Progenitor cell of endocrine pancreas (in vitro differentiated cells): ENCODE results near the gene UBTF. TPM values are rescaled to one million over a fixed set of nuclear protein-coding genes. Genes with fewer than 3 reads are reported as not detected.

ENCODE experiments used
- DNase-seq: peaks from one replicate; pipeline ENCODE4 v3.0.0; 2021; ENCODE audit warnings: low spot score; ENCODE audit not compliant: unreplicated experiment
- H3K27ac Mint-ChIP-seq: 2 replicates; pipeline ENCODE4 v1.8.0; 2021; ENCODE audit warnings: mild to moderate bottlenecking, moderate library complexity, mixed read lengths
- H3K27me3 Mint-ChIP-seq: 2 replicates; pipeline ENCODE4 v1.8.0; 2021; ENCODE audit warnings: mixed read lengths
- H3K36me3 Mint-ChIP-seq: 2 replicates; pipeline ENCODE4 v1.8.0; 2022; ENCODE audit warnings: mixed read lengths; ENCODE audit not compliant: insufficient read depth
- H3K4me1 Mint-ChIP-seq: 2 replicates; pipeline ENCODE4 v1.8.0; 2021; ENCODE audit warnings: low read depth, mixed read lengths
- H3K4me3 Mint-ChIP-seq: 2 replicates; pipeline ENCODE4 v1.8.0; 2021; ENCODE audit warnings: low read depth, mild to moderate bottlenecking, moderate library complexity, mixed read lengths
- H3K9me3 Mint-ChIP-seq: 2 replicates; pipeline ENCODE4 v1.8.0; 2021; ENCODE audit warnings: low read depth, mixed read lengths
- CTCF ChIP-seq: fragments of 200-600 bp; sonication (generic); IDR thresholded peaks from one replicate; pipeline ENCODE4 v1.5.0; 2021; ENCODE audit warnings: antibody characterized with exemption, mild to moderate bottlenecking; ENCODE audit not compliant: unreplicated experiment
- long read RNA-seq: library from polyadenylated mRNA; unstranded; transcript quantifications from one replicate; pipeline ENCODE4 v2.0.0, GENCODE V29; 2020
- total RNA-seq: library from RNA; stranded (reverse); gene quantifications from 2 replicates; pipeline ENCODE4 v1.2.1, GENCODE V29; 2021

The UBTF gene
- total RNA-seq = 94.2 and 100 TPM in 2 replicates
- long read RNA-seq, full-length matches to known transcripts = 2 of 16 reads
- long read RNA-seq, partial matches to known transcripts = 9 of 16 reads
- long read RNA-seq, other reads (novel, unspliced or antisense) = 5 of 16 reads

DNA sequence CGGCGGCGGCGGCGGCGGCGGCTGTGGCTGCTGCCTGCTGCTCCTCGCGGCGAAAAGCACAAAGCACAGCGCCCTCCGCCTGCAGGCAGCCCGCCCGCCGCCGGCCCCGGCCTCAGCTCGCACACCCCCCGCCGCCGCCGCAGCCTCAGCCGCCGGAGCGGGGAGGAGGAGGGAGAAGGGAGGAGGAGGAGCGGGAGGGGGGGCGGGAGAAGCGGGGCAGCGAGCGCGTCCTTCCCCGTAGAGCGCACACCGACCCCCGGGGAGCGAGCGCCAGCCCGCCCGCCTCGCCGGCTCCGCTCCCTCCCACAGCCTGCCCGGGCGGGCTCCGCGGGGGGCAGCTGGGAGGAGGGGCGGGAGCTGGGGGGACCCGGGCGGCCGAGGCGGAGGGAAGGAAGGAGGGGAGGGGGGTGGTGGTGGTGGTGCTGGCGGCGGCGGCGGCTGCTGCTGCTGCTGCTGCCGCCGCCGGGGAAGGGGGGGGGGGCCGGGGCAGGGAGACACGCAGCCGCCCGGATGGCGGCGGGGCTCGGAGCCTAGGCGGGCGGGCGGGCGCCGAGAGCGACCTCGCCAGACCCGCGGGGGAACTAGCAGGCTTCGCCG, at the start of gene UBTF:
UBTF (minus strand) TSS at position 60 of the 597 bp plus-strand sequence. CDS start 1,446 bp downstream, outside the sequence.
- H3K9me3 Mint-ChIP-seq = no peaks in the 10 kb centered on the region

DNA sequence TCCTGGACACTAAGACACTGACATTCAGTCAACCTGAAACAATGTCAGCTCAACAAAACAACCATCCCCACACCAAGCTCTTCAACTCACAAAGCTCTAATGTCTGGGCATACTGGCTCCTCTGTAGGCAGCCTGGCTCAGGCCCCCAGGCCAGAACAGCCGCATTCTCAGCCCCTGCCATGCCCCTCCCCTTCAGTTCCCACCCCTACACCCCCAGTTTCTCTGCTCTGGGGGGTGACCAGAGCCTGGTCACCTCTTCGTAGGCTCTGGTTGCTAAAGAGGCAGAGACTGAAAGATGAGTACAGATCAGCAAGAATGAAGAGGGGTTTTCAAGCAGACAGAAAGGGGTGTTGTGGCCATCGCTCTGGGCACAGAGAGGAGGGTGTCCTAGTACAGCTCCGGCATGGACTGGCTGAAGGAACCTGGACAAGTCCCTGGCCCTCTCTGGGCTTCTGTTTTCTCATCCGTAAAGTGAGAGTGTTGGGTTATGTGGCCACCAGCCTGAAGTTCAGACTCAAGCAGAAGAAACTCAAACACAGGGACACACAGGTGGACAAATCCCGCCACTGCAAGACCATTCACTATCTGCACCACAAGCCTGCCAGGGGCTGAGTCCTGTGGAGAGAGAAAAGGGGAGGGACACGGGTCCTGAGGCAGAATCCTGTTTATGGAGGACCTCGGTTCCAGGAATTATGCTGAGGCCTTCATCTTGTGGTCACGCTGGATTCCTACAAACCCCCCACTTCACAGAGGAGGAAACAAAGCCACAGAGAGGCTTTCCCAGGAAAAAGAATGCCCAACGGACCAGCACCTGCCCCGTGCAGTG, 49.4 kb upstream of the UBTF start:
- Mint-ChIP-seq H3K4me1 (peaks cover 4% of the 10 kb centered on the region), H3K36me3 (no peaks in the 10 kb centered on the region), H3K27me3 (peaks cover 16% of the 10 kb centered on the region), H3K4me3 (no peak overlapping the region), H3K9me3 (no peaks in the 10 kb centered on the region), H3K27ac (peak overlapping the region; percentile 4)
- TF ChIP-seq CTCF = no peak
- no peak for DNase-seq

More for the DNA sequence above, at the start of gene UBTF:
- no peaks in the 10 kb centered on the region for H3K27me3 Mint-ChIP-seq
- peak; percentile 65 for DNase-seq
- TF ChIP-seq CTCF = no peak
- peak within 1 kb of the TSS; percentile 95 for H3K27ac Mint-ChIP-seq
- H3K36me3 Mint-ChIP-seq = peaks cover 11% of the 10 kb centered on the region
- peaks cover 14% of the 10 kb centered on the region for H3K4me1 Mint-ChIP-seq
- H3K4me3 Mint-ChIP-seq = peak within 1 kb of the TSS; percentile 91

DNA sequence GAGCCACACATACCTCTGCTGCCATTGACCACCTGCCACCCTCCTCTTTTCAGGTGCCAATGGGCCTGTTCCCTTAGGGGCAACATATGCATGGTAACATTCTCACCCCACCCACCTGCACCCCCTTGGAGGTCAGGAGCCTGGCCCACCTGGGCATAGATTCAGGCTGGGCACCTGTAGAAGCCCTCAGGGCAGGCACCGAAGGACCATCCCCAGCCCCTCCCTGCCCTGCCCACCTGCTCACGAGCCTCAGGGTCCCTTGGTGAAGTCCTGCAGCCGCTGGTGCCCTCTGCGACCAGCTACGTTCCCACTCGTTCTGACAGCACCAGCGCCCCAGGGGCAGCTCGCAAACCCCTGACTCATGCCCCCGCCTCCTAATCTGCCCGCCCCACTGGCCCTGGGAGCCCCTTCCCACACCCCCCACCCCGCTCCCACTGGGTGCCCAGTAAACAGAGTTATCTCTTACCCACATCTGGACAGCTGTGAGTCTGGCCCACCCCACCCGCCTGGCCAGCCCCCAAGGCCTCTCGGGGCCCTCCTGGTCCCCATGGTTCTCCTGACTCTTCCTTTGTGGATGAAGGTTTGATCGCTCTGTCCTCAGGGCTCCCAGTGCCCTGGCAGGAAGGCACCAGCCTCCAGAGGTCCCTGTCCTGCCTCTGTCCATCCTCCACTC, 48.5 kb upstream of the UBTF start, which contains the start of gene SLC4A1:
SLC4A1 (minus strand) TSS at position 318 of the 673 bp plus-strand sequence. CDS start 5,269 bp downstream, outside the sequence.
- no peaks in the 10 kb centered on the region for H3K9me3 Mint-ChIP-seq
- peaks cover 21% of the 10 kb centered on the region for H3K27me3 Mint-ChIP-seq
- peak within 1 kb of the TSS; percentile 4 for H3K27ac Mint-ChIP-seq
- no peak within 1 kb of the TSS for H3K4me3 Mint-ChIP-seq
- no peaks in the 10 kb centered on the region for H3K36me3 Mint-ChIP-seq
- DNase-seq = no peak
- H3K4me1 Mint-ChIP-seq = peaks cover 4% of the 10 kb centered on the region
- no peak for TF ChIP-seq CTCF

DNA sequence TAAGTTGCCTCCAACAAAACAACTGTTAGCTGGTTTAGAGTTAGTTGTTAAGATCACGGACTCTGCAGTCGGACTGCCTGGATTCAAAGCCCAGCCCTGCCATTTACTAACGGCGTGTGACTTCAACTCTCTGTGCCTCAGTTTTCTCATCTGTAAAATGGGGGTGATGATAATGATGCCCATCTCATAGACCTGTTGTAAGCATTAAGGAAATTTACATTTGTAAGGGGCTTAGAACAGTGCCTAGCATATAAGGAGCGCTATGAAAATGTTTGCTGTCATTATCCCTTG, 47.6 kb upstream of the UBTF start:
- Mint-ChIP-seq H3K27me3 (peaks cover 16% of the 10 kb centered on the region), H3K9me3 (no peaks in the 10 kb centered on the region), H3K4me3 (no peak overlapping the region), H3K4me1 (no peaks in the 10 kb centered on the region), H3K27ac (no peak overlapping the region), H3K36me3 (no peaks in the 10 kb centered on the region)
- no peak for TF ChIP-seq CTCF
- no peak for DNase-seq
